Endothelial cell (in vitro differentiated cells): ENCODE data around the gene MPZL1. TPM values are rescaled to one million over a fixed set of nuclear protein-coding genes. Genes with fewer than 3 reads are reported as not detected.

Experiments
- DNase-seq: peaks from one replicate; pipeline ENCODE4 v3.0.0; 2021; ENCODE audit warnings: low spot score
- H3K27ac Mint-ChIP-seq: one replicate; pipeline ENCODE4 v1.8.0; 2021; ENCODE audit warnings: mixed read lengths, inconsistent platforms; ENCODE audit not compliant: unreplicated experiment
- H3K27me3 Mint-ChIP-seq: one replicate; pipeline ENCODE4 v1.8.0; 2021; ENCODE audit warnings: mild to moderate bottlenecking, moderate library complexity, mixed read lengths, inconsistent platforms; ENCODE audit not compliant: unreplicated experiment
- H3K36me3 Mint-ChIP-seq: one replicate; pipeline ENCODE4 v1.8.0; 2021; ENCODE audit warnings: mild to moderate bottlenecking, low read depth, mixed read lengths, inconsistent platforms; ENCODE audit not compliant: unreplicated experiment
- H3K4me1 Mint-ChIP-seq: one replicate; pipeline ENCODE4 v1.8.0; 2021; ENCODE audit warnings: mild to moderate bottlenecking, mixed read lengths, inconsistent platforms; ENCODE audit not compliant: unreplicated experiment
- H3K4me3 Mint-ChIP-seq: one replicate; pipeline ENCODE4 v1.8.0; 2021; ENCODE audit warnings: mild to moderate bottlenecking, mixed read lengths, inconsistent platforms; ENCODE audit not compliant: unreplicated experiment
- H3K9me3 Mint-ChIP-seq: one replicate; pipeline ENCODE4 v1.8.0; 2021; ENCODE audit warnings: mixed read lengths, inconsistent platforms; ENCODE audit not compliant: unreplicated experiment
- CTCF ChIP-seq: fragments of 200-600 bp; sonication (generic); IDR thresholded peaks from one replicate; pipeline ENCODE4 v1.5.0; 2021; ENCODE audit warnings: antibody characterized with exemption; ENCODE audit not compliant: unreplicated experiment
- total RNA-seq: library from RNA; stranded (reverse); fragmentation: NEBNext Ultra II Directional; extraction: Animal tissue kit (Norgen Biotek cat#: 25700); gene quantifications from one replicate; pipeline ENCODE4 v1.2.1, GENCODE V29; 2021; ENCODE audit not compliant: unreplicated experiment

The MPZL1 gene
- total RNA-seq, 1 donor from 2014 or later: 441 TPM

- DNase-seq: no peak
- H3K36me3 Mint-ChIP-seq: peaks cover 75% of the 10 kb centered on the region
- H3K9me3 Mint-ChIP-seq: no peaks in the 10 kb centered on the region
- no peak for TF ChIP-seq CTCF
- no peak overlapping the region for H3K4me3 Mint-ChIP-seq
- H3K27ac Mint-ChIP-seq: peak overlapping the region; percentile 20
- H3K4me1 Mint-ChIP-seq: peaks cover 36% of the 10 kb centered on the region
- peaks cover 5% of the 10 kb centered on the region for H3K27me3 Mint-ChIP-seq
Observed at GRCh38 chr1:167776151-167776550, 54.4 kb downstream of the MPZL1 start.

GRCh38 chr1:167776616-167777268 lies 55.0 kb downstream of the MPZL1 start:
- peak overlapping the region; percentile 52 for H3K4me3 Mint-ChIP-seq
- no peak for DNase-seq
- peaks cover 5% of the 10 kb centered on the region for H3K27me3 Mint-ChIP-seq
- peaks cover 31% of the 10 kb centered on the region for H3K4me1 Mint-ChIP-seq
- no peaks in the 10 kb centered on the region for H3K9me3 Mint-ChIP-seq
- no peak overlapping the region for H3K27ac Mint-ChIP-seq
- no peak for TF ChIP-seq CTCF
- peaks cover 71% of the 10 kb centered on the region for H3K36me3 Mint-ChIP-seq

- TF ChIP-seq CTCF: no peak
- no peak for DNase-seq
- Mint-ChIP-seq H3K4me3 (peak overlapping the region; percentile 52), H3K9me3 (no peaks in the 10 kb centered on the region), H3K27ac (no peak overlapping the region), H3K4me1 (peaks cover 26% of the 10 kb centered on the region), H3K27me3 (peaks cover 5% of the 10 kb centered on the region), H3K36me3 (peaks cover 66% of the 10 kb centered on the region)
Observed at GRCh38 chr1:167777269-167777650, 55.5 kb downstream of the MPZL1 start.

- peaks cover 3% of the 10 kb centered on the region for H3K4me1 Mint-ChIP-seq
- TF ChIP-seq CTCF: no peak
- peaks cover 61% of the 10 kb centered on the region for H3K36me3 Mint-ChIP-seq
- H3K27ac Mint-ChIP-seq: no peak overlapping the region
- peaks cover 1% of the 10 kb centered on the region for H3K27me3 Mint-ChIP-seq
- DNase-seq: no peak
- no peak overlapping the region for H3K4me3 Mint-ChIP-seq
- H3K9me3 Mint-ChIP-seq: no peaks in the 10 kb centered on the region
Observed at GRCh38 chr1:167781558-167781957, 59.8 kb downstream of the MPZL1 start.

DNA sequence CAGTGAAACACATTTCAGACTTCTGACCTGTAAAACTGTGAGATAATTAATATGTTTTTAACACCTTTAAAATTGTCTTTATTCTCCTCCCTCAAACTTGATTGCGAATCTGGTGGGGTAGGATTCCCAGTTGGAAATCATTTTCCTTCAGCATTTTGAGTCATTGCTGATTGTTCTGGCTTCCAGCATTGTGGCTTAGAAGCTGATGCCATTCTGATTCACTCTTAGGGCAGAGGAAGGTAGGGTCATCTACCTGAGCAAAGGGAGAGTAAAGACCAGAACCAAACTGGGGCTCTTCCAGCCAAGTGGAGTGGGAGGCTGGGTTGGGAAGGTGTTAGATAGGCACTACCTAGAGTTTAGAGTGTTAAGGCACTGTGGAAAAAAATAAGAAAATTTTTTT lies 61.2 kb downstream of the MPZL1 start:
- Mint-ChIP-seq H3K27me3 (peaks cover 1% of the 10 kb centered on the region), H3K4me1 (peaks cover 3% of the 10 kb centered on the region), H3K36me3 (peaks cover 56% of the 10 kb centered on the region), H3K9me3 (no peaks in the 10 kb centered on the region), H3K4me3 (no peak overlapping the region), H3K27ac (no peak overlapping the region)
- TF ChIP-seq CTCF: no peak
- DNase-seq: no peak
